ENCODE results near the gene PCDH9. TPM values are rescaled to one million over a fixed set of nuclear protein-coding genes. Genes with fewer than 3 reads are reported as not detected.

The PCDH9 gene
- total and polyA plus RNA-seq, 2 of the 4 experiments (the other 2 are of a cell fraction) = 2.2 to 10.2 TPM

DNA sequence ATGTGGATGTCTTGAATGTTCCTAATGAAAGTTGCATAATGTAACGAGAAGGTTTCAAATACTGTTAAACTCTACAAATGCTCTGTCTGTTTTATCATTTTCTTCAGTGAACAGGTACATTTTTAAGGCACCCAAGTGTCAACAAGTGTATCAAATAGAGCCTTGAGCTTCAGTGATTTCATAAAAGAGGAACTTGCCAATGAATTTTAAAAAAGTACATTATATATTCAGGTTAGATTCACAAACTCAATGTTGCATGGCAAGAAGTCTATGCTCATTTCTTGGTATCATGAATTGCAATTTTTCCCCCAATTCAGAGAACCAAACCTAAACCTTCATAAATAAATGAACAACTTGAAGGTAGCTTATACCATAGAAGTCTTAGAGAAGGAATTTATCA is 838.8 kb downstream of the PCDH9 start:
- WGBS, 2 experiments (ENCODE audit: extremely low coverage in 2 of 2, insufficient read length in 1 of 2) = no CpG with 5 or more reads among the region's 1 CpG
- TF ChIP-seq ELK1 (IDR thresholded peaks at IDR 0.05; ENCODE audit: borderline replicate concordance, low read depth, low read length) = no peak
- TF ChIP-seq, protein P1, sequence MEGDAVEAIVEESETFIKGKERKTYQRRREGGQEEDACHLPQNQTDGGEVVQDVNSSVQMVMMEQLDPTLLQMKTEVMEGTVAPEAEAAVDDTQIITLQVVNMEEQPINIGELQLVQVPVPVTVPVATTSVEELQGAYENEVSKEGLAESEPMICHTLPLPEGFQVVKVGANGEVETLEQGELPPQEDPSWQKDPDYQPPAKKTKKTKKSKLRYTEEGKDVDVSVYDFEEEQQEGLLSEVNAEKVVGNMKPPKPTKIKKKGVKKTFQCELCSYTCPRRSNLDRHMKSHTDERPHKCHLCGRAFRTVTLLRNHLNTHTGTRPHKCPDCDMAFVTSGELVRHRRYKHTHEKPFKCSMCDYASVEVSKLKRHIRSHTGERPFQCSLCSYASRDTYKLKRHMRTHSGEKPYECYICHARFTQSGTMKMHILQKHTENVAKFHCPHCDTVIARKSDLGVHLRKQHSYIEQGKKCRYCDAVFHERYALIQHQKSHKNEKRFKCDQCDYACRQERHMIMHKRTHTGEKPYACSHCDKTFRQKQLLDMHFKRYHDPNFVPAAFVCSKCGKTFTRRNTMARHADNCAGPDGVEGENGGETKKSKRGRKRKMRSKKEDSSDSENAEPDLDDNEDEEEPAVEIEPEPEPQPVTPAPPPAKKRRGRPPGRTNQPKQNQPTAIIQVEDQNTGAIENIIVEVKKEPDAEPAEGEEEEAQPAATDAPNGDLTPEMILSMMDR (conservative IDR thresholded peaks at IDR 0.05; ENCODE audit: low read depth, low read length) = no peak
- no peak for TF ChIP-seq RFX5 (IDR thresholded peaks at IDR 0.05; ENCODE audit: low read depth, low read length)
- no peak for TF ChIP-seq CEBPB (IDR thresholded peaks at IDR 0.05; ENCODE audit: low read depth, low read length)
- dilution Hi-C loops (cut with HindIII; ENCODE audit: low sequenced_read_pairs, unreplicated experiment) (no loop called here), intact Hi-C loops (cut with micrococcal nuclease) (no loop called here), in situ Hi-C loops (cut with MboI; ENCODE audit: low sequenced_read_pairs) (no loop called here)
- no peak overlapping the region for H3K14ac ChIP-seq (replicated peaks; ENCODE audit: low read depth, low read length)
- no peak overlapping the region for H4K91ac ChIP-seq (ENCODE audit: insufficient read depth, low read depth, low read length)
- H3K27ac ChIP-seq (ENCODE audit: insufficient read depth, low read length) = no peak overlapping the region
- H4K5ac ChIP-seq (ENCODE audit: low read depth, low read length) = no peak overlapping the region
- no peak overlapping the region for H3K56ac ChIP-seq (ENCODE audit: extremely low read depth, insufficient read depth, low read length)
- no peaks in the 10 kb centered on the region for H3K79me1 ChIP-seq (ENCODE audit: low read depth in 1 of 2, low read length in 2 of 2)
- H3K4me1 ChIP-seq (ENCODE audit: control insufficient read depth, insufficient read depth, low read length) = no peaks in the 10 kb centered on the region
- H3K4me3 ChIP-seq (ENCODE audit: insufficient read depth, low read depth, low read length) = no peak overlapping the region
- no peak overlapping the region for H3K18ac ChIP-seq (ENCODE audit: low read depth, low read length)
- ATAC-seq (ENCODE audit: low read depth) (no peak), DNase-seq (no peak)
- BruUV-seq (replicated peaks) = no TSS peak
- H4K20me1 ChIP-seq (ENCODE audit: insufficient read depth, low read length) = no peaks in the 10 kb centered on the region
- H2BK20ac ChIP-seq (ENCODE audit: low read depth, low read length) = no peak overlapping the region
- ChIA-PET POLR2A (ENCODE audit: unreplicated experiment) (no interaction called here), CTCF (interaction anchor here (0.8 kb wide), 1 partner anchor 20 kb away, joined by 3 read pairs; no protein-coding TSS in a partner anchor)
- H2BK5ac ChIP-seq (ENCODE audit: low read depth, low read length, poor library complexity, severe bottlenecking) = no peak overlapping the region
- no peak overlapping the region for H3K23ac ChIP-seq (ENCODE audit: low read depth, low read length)
- H3K36me3 ChIP-seq (ENCODE audit: control insufficient read depth, insufficient read depth, low read length) = no peaks in the 10 kb centered on the region
- no peak overlapping the region for H2BK15ac ChIP-seq (ENCODE audit: low read depth, low read length)
- no peaks in the 10 kb centered on the region for H3K27me3 ChIP-seq (ENCODE audit: control insufficient read depth, insufficient read depth, low read length)
- no peak overlapping the region for H3K4me2 ChIP-seq (ENCODE audit: low read depth, low read length)
- no peaks in the 10 kb centered on the region for H3K9me1 ChIP-seq (ENCODE audit: insufficient read depth, low read length)
- no peak overlapping the region for H2AFZ ChIP-seq (replicated peaks; ENCODE audit: low read length, poor library complexity)
- no peak overlapping the region for H4K8ac ChIP-seq (ENCODE audit: low read depth in 2 of 2, low read length in 2 of 2)
- no peak overlapping the region for H3K4ac ChIP-seq (ENCODE audit: low read depth, low read length)
- no peak overlapping the region for H3K9ac ChIP-seq (ENCODE audit: low read depth, low read length)
- no peak overlapping the region for H2AK9ac ChIP-seq (replicated peaks; ENCODE audit: low read depth, low read length, poor library complexity)
- no peak overlapping the region for H2BK120ac ChIP-seq (ENCODE audit: low read depth, low read length)
- no peaks in the 10 kb centered on the region for H3K9me3 ChIP-seq (ENCODE audit: control insufficient read depth, insufficient read depth, low read length)
- no peak overlapping the region for H2AK5ac ChIP-seq (ENCODE audit: low read depth, low read length)

Data from IMR-90 (cell line).